ENCODE data around the gene MCF2L. TPM values are rescaled to one million over a fixed set of nuclear protein-coding genes. Genes with fewer than 3 reads are reported as not detected.

MCF2L gene
- total RNA-seq: 91.5 TPM

GRCh38 chr13:112968910-112969691, at the start of gene MCF2L:
TSS of gene MCF2L (plus strand) at chr13:112969214. CDS start at chr13:112969380, 166 bp downstream.

GRCh38 chr13:113105032-113105920, 136.3 kb downstream of the MCF2L start, which contains the start of gene F7:
TSS of gene F7 (plus strand) at chr13:113105791. CDS start at chr13:113105842, 51 bp downstream.

GRCh38 chr13:113122550-113123225, 153.7 kb downstream of the MCF2L start, which contains the start of gene F10:
TSS of gene F10 (plus strand) at chr13:113122799. CDS start at chr13:113122856, 57 bp downstream.

Other genes with a start within 250 kb of the MCF2L start
- gene F7, start 136.6 kb downstream of the MCF2L start, total RNA-seq: 2.1 TPM
- gene F10, start 153.6 kb downstream of the MCF2L start, total RNA-seq: 22.7 TPM
- not detected for gene PROZ, start 189.4 kb downstream of the MCF2L start, total RNA-seq
- gene PCID2, start 239.5 kb downstream of the MCF2L start, total RNA-seq: 72.6 TPM
- gene CUL4A, start 240.4 kb downstream of the MCF2L start, total RNA-seq: 87.0 TPM